ENCODE results near the gene ARID3B. TPM values are rescaled to one million over a fixed set of nuclear protein-coding genes. Genes with fewer than 3 reads are reported as not detected.
"Not testable (repeated sequence)": the region's sequence is repeated elsewhere in the genome, so short reads cannot be mapped to it uniquely, and the experiment has no call there.

The ARID3B gene
- total and polyA plus RNA-seq, 5 donors from 2014 or later: 9.7 to 63.5 (median 11.1) TPM

DNA sequence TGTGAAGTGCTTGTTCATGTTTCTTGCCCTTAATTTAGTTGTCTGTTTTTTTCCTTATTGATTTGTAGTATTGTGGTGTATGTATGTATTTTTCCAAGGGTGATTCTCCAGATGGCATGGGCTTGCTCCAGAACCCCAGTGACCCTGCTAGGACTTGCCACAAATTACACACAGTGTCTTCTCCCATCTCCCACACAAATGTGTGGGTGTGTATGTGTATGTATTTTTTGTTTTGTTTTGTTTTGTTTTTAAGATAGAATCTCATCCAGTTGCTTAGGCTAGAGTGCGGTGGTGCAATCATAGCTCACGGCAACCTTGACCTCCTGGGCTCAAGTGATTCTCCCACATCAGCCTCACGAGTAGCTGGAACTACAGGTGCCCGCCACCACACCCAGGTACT is 36.2 kb upstream of the ARID3B start:
- Histone ChIP-seq H3K27ac (ENCODE audit: insufficient read depth, low read length, poor library complexity, severe bottlenecking) (no peak overlapping the region), H3K27me3 (ENCODE audit: control insufficient read depth, insufficient read depth, low read length) (no peaks in the 10 kb centered on the region), H3K9me3 (ENCODE audit: control insufficient read depth in 2 of 2, low read length in 2 of 2) (no peaks in the 10 kb centered on the region), H3K4me1 (ENCODE audit: control insufficient read depth, insufficient read depth, low read length, poor library complexity, severe bottlenecking) (no peaks in the 10 kb centered on the region), H3K36me3 (ENCODE audit: control insufficient read depth, insufficient read depth, low read length) (peaks cover 3% of the 10 kb centered on the region), H3K4me3 (ENCODE audit: low read depth, low read length) (no peak overlapping the region)
- H3K9me3 Mint-ChIP-seq: peaks cover 0 to 4% (median 0%) of the 10 kb centered on the region in 7 donors
- H3K27me3 Mint-ChIP-seq: no peaks in the 10 kb centered on the region
- ATAC-seq (ENCODE audit: low read depth in 2 of 2): no peak
- no peak overlapping the region for H3K4me3 Mint-ChIP-seq
- no peak overlapping the region for H3K27ac Mint-ChIP-seq
- peaks cover 0 to 8% (median 2%) of the 10 kb centered on the region in 4 donors for H3K4me1 Mint-ChIP-seq
- peaks cover 25% of the 10 kb centered on the region for H3K36me3 Mint-ChIP-seq
- DNase-seq: no peak

DNA sequence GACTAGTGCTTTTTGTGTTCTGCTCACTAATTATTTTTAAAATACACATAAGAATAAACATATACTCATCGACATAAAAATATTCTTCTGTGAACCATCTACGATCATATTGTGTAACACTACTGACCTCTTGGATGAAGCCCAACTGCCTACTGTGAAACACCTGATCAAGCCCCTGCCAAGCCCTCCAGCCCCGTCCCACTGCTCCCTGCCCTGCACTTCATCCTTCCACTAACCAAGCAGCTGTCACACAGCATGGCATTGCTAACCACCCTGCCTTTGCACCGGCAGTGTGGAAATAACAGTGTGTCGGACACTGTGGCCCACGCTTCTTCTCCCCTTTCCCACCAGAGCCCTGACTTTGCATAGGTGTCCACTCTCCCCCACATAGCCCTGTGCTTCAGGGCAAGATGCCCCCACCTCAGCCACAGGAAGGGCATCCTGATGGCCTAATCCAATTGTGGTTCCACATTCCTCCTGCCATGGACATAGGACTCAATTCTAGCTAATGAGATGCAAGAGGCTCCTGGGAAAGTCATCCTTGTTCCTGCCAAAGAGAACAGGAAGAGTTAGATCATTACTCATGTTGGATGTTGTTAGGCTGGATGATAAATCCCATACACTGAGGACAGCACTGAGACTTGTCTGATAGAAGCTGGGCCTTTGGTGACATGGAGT is 35.0 kb upstream of the ARID3B start:
- H3K4me1 ChIP-seq (ENCODE audit: control insufficient read depth, insufficient read depth, low read length, poor library complexity, severe bottlenecking): no peaks in the 10 kb centered on the region
- DNase-seq (no peak), ATAC-seq (ENCODE audit: low read depth in 2 of 2) (no peak)
- H3K36me3 ChIP-seq (ENCODE audit: control insufficient read depth, insufficient read depth, low read length): peaks cover 3% of the 10 kb centered on the region
- no peaks in the 10 kb centered on the region for H3K27me3 Mint-ChIP-seq
- peaks cover 0 to 4% (median 0%) of the 10 kb centered on the region in 7 donors for H3K9me3 Mint-ChIP-seq
- peaks cover 25% of the 10 kb centered on the region for H3K36me3 Mint-ChIP-seq
- H3K27ac ChIP-seq (ENCODE audit: insufficient read depth, low read length, poor library complexity, severe bottlenecking): no peak overlapping the region
- no peak overlapping the region for H3K4me3 Mint-ChIP-seq
- no peak overlapping the region for H3K27ac Mint-ChIP-seq
- no peak overlapping the region for H3K4me3 ChIP-seq (ENCODE audit: low read depth, low read length)
- H3K27me3 ChIP-seq (ENCODE audit: control insufficient read depth, insufficient read depth, low read length): no peaks in the 10 kb centered on the region
- H3K9me3 ChIP-seq (ENCODE audit: control insufficient read depth in 2 of 2, low read length in 2 of 2): no peaks in the 10 kb centered on the region
- peaks cover 0 to 8% (median 2%) of the 10 kb centered on the region in 4 donors for H3K4me1 Mint-ChIP-seq

DNA sequence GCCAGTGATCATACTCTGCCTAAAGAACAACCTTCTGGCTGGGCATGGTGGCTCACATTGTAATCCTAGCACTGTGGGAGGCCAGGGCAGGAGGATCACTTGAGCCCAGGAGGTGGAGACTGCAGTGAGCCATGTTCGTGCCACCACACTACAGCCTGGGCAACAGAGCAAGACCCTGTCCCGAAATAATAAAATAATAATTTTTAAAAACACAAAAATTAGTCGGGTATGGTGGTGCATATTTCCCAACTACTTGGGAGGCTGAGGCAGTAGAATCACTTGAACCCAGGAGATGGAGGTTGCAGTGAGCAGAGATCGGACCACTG is 34.5 kb upstream of the ARID3B start:
- no peak overlapping the region for H3K27ac Mint-ChIP-seq

DNA sequence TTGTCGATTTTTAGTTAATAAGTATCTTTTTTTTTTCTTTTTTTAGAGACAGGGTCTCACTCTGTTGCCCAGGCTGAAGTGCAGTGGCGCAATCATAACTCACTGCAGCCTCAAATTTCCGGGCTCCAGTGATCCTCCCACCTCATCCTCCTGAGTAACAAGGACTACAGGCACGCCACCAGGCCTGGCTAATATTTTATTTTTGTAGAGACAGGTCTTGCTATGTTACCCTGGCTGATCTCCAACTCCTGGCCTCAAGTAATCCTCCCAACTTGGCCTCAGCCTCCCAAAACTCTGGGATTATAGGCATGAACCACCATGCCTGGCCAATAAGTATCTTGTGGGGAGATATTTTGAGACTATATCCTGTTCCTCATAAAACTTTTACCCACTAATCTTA is 29.4 kb upstream of the ARID3B start:
- Mint-ChIP-seq H3K4me1 (peaks cover 0 to 10% (median 7%) of the 10 kb centered on the region in 4 donors), H3K27ac (no peak overlapping the region), H3K4me3 (no peak overlapping the region), H3K27me3 (no peaks in the 10 kb centered on the region), H3K36me3 (peaks cover 11% of the 10 kb centered on the region), H3K9me3 (no peaks in the 10 kb centered on the region)
- no peak overlapping the region for H3K4me3 ChIP-seq (ENCODE audit: low read depth, low read length)
- ATAC-seq (ENCODE audit: low read depth in 2 of 2) (no peak), DNase-seq (no peak)
- no peaks in the 10 kb centered on the region for H3K4me1 ChIP-seq (ENCODE audit: control insufficient read depth, insufficient read depth, low read length, poor library complexity, severe bottlenecking)
- H3K9me3 ChIP-seq (ENCODE audit: control insufficient read depth in 2 of 2, low read length in 2 of 2): no peaks in the 10 kb centered on the region
- no peaks in the 10 kb centered on the region for H3K36me3 ChIP-seq (ENCODE audit: control insufficient read depth, insufficient read depth, low read length)
- no peaks in the 10 kb centered on the region for H3K27me3 ChIP-seq (ENCODE audit: control insufficient read depth, insufficient read depth, low read length)
- no peak overlapping the region for H3K27ac ChIP-seq (ENCODE audit: insufficient read depth, low read length, poor library complexity, severe bottlenecking)

More for the DNA sequence above, 34.5 kb upstream of the ARID3B start:
- peaks cover 0 to 8% (median 2%) of the 10 kb centered on the region in 4 donors for H3K4me1 Mint-ChIP-seq
- peaks cover 3% of the 10 kb centered on the region for H3K36me3 ChIP-seq (ENCODE audit: control insufficient read depth, insufficient read depth, low read length)
- H3K4me1 ChIP-seq (ENCODE audit: control insufficient read depth, insufficient read depth, low read length, poor library complexity, severe bottlenecking): no peaks in the 10 kb centered on the region
- DNase-seq (no peak), ATAC-seq (ENCODE audit: low read depth in 2 of 2) (no peak)
- H3K27ac ChIP-seq (ENCODE audit: insufficient read depth, low read length, poor library complexity, severe bottlenecking): no peak overlapping the region
- H3K9me3 Mint-ChIP-seq: peaks cover 0 to 4% (median 0%) of the 10 kb centered on the region in 7 donors
- H3K36me3 Mint-ChIP-seq: peaks cover 25% of the 10 kb centered on the region
- H3K27me3 ChIP-seq (ENCODE audit: control insufficient read depth, insufficient read depth, low read length): no peaks in the 10 kb centered on the region
- no peaks in the 10 kb centered on the region for H3K9me3 ChIP-seq (ENCODE audit: control insufficient read depth in 2 of 2, low read length in 2 of 2)
- no peaks in the 10 kb centered on the region for H3K27me3 Mint-ChIP-seq
- H3K4me3 ChIP-seq (ENCODE audit: low read depth, low read length): no peak overlapping the region
- no peak overlapping the region for H3K4me3 Mint-ChIP-seq

DNA sequence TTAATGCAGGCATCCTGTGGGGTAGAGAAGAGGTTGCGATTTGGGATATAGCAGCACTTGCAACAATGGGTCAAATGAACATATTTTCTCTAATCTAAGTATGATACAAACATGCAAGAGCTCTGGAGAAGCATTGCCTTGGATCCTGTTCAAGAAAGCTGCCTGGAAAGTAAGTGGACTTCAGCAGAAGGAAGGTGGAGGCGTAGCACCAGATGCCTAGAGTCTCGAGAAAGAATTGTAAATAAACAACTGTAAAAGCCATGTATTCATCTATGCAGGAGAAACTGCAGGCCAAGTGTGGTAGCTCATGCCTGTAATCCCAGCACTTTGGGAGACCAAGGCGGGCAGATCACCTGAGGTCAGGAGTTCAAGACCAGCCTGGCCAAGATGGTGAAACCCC is 27.0 kb upstream of the ARID3B start:
- H3K4me3 Mint-ChIP-seq; H3K9me3 Mint-ChIP-seq; H3K36me3 Mint-ChIP-seq; H3K36me3 ChIP-seq (ENCODE audit: control insufficient read depth, insufficient read depth, low read length); H3K4me1 Mint-ChIP-seq; H3K27ac ChIP-seq (ENCODE audit: insufficient read depth, low read length, poor library complexity, severe bottlenecking); H3K27me3 ChIP-seq (ENCODE audit: control insufficient read depth, insufficient read depth, low read length); H3K9me3 ChIP-seq (ENCODE audit: control insufficient read depth in 2 of 2, low read length in 2 of 2); H3K4me3 ChIP-seq (ENCODE audit: low read depth, low read length); H3K27me3 Mint-ChIP-seq; ATAC-seq (ENCODE audit: low read depth in 2 of 2); DNase-seq; H3K4me1 ChIP-seq (ENCODE audit: control insufficient read depth, insufficient read depth, low read length, poor library complexity, severe bottlenecking): not testable (repeated sequence)
- peak overlapping the region in 1 of 3 donors; percentile 7 for H3K27ac Mint-ChIP-seq

DNA sequence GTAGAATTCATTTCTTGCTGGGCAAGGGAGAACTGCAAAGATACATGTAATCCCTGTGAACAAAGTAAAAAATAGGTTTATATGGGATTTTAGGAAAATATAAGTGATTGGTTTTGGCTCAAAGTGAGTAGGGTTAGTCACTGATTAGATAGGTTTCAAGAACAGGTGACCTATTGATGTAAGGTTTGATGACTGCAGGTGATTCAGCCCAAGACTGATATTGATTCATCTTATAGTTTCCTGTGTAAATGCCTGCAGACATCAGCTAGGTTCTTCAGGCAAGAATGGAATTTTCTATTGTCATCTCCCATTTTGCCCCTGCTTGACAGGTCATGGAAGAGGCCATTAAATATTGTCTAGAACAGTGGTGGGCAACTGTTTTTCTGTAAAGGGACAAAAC is 23.9 kb upstream of the ARID3B start:
- H3K27ac Mint-ChIP-seq: no peak overlapping the region
- no peaks in the 10 kb centered on the region for H3K27me3 ChIP-seq (ENCODE audit: control insufficient read depth, insufficient read depth, low read length)
- H3K27me3 Mint-ChIP-seq: no peaks in the 10 kb centered on the region
- no peak overlapping the region for H3K4me3 Mint-ChIP-seq
- no peak overlapping the region for H3K27ac ChIP-seq (ENCODE audit: insufficient read depth, low read length, poor library complexity, severe bottlenecking)
- H3K36me3 ChIP-seq (ENCODE audit: control insufficient read depth, insufficient read depth, low read length): no peaks in the 10 kb centered on the region
- peaks cover 8% of the 10 kb centered on the region for H3K36me3 Mint-ChIP-seq
- no peak overlapping the region for H3K4me3 ChIP-seq (ENCODE audit: low read depth, low read length)
- H3K4me1 Mint-ChIP-seq: peaks cover 0 to 3% (median 2%) of the 10 kb centered on the region in 4 donors
- DNase-seq (no peak), ATAC-seq (ENCODE audit: low read depth in 2 of 2) (no peak)
- no peaks in the 10 kb centered on the region for H3K9me3 Mint-ChIP-seq
- H3K9me3 ChIP-seq (ENCODE audit: control insufficient read depth in 2 of 2, low read length in 2 of 2): no peaks in the 10 kb centered on the region
- H3K4me1 ChIP-seq (ENCODE audit: control insufficient read depth, insufficient read depth, low read length, poor library complexity, severe bottlenecking): no peaks in the 10 kb centered on the region

DNA sequence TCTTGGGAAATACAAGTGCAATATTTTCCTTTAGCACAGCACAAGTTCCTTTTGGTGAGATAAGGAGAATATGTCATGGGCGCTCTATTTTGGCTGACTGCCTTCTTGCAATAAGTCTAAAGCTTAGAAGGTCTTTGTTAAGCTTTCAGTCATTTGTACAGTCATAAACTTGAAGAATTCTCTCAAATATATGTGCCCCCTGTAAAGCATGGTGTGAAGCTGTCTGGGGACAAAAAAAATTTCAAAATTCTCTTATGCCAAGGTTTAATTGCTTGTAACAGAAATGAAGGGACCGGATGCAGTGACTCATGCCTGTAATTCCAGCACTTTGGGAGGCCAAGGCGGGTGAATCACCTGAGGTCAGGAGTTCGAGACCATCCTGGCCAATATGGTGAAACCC is 21.7 kb upstream of the ARID3B start:
- ATAC-seq (ENCODE audit: low read depth in 2 of 2): no peak
- no peak overlapping the region for H3K27ac Mint-ChIP-seq
- Histone ChIP-seq H3K36me3 (ENCODE audit: control insufficient read depth, insufficient read depth, low read length) (no peaks in the 10 kb centered on the region), H3K4me3 (ENCODE audit: low read depth, low read length) (no peak overlapping the region), H3K4me1 (ENCODE audit: control insufficient read depth, insufficient read depth, low read length, poor library complexity, severe bottlenecking) (no peaks in the 10 kb centered on the region), H3K27me3 (ENCODE audit: control insufficient read depth, insufficient read depth, low read length) (no peaks in the 10 kb centered on the region), H3K9me3 (ENCODE audit: control insufficient read depth in 2 of 2, low read length in 2 of 2) (no peaks in the 10 kb centered on the region), H3K27ac (ENCODE audit: insufficient read depth, low read length, poor library complexity, severe bottlenecking) (no peak overlapping the region)
- H3K4me3 Mint-ChIP-seq: no peak overlapping the region
- no peaks in the 10 kb centered on the region for H3K9me3 Mint-ChIP-seq
- no peak for DNase-seq
- peaks cover 4% of the 10 kb centered on the region for H3K36me3 Mint-ChIP-seq
- H3K27me3 Mint-ChIP-seq: no peaks in the 10 kb centered on the region
- H3K4me1 Mint-ChIP-seq: no peaks in the 10 kb centered on the region

DNA sequence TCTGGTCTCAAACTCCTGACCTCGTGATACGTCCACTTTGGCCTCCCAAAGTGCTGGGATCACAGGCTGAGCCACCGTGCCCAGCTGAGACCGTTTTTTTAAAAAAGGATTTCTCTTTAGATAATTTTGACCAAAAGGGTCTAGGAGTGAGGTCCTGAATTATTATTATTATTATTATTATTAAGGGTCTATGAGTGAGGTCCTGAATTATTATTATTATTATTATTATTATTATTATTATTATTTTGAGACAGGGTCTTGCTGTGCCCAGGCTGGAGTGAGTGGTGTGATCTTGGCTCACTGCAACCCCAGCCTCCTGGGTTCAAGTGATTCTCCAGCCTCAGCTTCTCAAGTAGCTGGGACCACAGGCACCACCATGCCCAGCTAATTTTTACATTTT is 20.6 kb upstream of the ARID3B start:
- Histone ChIP-seq H3K4me3 (ENCODE audit: low read depth, low read length) (no peak overlapping the region), H3K27me3 (ENCODE audit: control insufficient read depth, insufficient read depth, low read length) (no peaks in the 10 kb centered on the region), H3K27ac (ENCODE audit: insufficient read depth, low read length, poor library complexity, severe bottlenecking) (no peak overlapping the region), H3K9me3 (ENCODE audit: control insufficient read depth in 2 of 2, low read length in 2 of 2) (no peaks in the 10 kb centered on the region), H3K4me1 (ENCODE audit: control insufficient read depth, insufficient read depth, low read length, poor library complexity, severe bottlenecking) (no peaks in the 10 kb centered on the region), H3K36me3 (ENCODE audit: control insufficient read depth, insufficient read depth, low read length) (no peaks in the 10 kb centered on the region)
- DNase-seq: no peak
- Mint-ChIP-seq H3K27me3 (no peaks in the 10 kb centered on the region), H3K9me3 (no peaks in the 10 kb centered on the region), H3K4me1 (no peaks in the 10 kb centered on the region), H3K4me3 (no peak overlapping the region), H3K27ac (no peak overlapping the region), H3K36me3 (no peaks in the 10 kb centered on the region)
- no peak for ATAC-seq (ENCODE audit: low read depth in 2 of 2)

Data from CD4-positive, CD25-positive, alpha-beta regulatory T cell (primary cell).